IPS-20b (cell line): Measurements from ENCODE around the gene TRAPPC3.
"Not testable (repeated sequence)": the region's sequence is repeated elsewhere in the genome, so short reads cannot be mapped to it uniquely, and the experiment has no call there.

Experiments
- H3K27ac ChIP-seq: one replicate; pipeline ENCODE4 v1.5.1; 2013; ENCODE audit warnings: low read length
- H3K27me3 ChIP-seq: 2 replicates; pipeline ENCODE4 v1.6.1; 2013; ENCODE audit warnings: mild to moderate bottlenecking, low read length, inconsistent platforms; ENCODE audit not compliant: insufficient read depth
- H3K36me3 ChIP-seq: 2 replicates; pipeline ENCODE4 v1.6.1; 2013; ENCODE audit warnings: low read depth, mild to moderate bottlenecking, inconsistent platforms, low read length, moderate library complexity; ENCODE audit not compliant: insufficient read depth
- H3K4me1 ChIP-seq: 2 replicates; pipeline ENCODE4 v1.6.1; 2013; ENCODE audit warnings: mild to moderate bottlenecking, control low read depth, inconsistent platforms, low read length, moderate library complexity; ENCODE audit not compliant: insufficient read depth
- H3K4me3 ChIP-seq: 2 replicates; pipeline ENCODE4 v1.5.1; 2013; ENCODE audit warnings: mild to moderate bottlenecking, low read length, inconsistent platforms
- H3K9ac ChIP-seq: 2 replicates; pipeline ENCODE4 v1.6.1; 2013; ENCODE audit warnings: low read depth, mild to moderate bottlenecking, inconsistent platforms, low read length, moderate library complexity
- H3K9me3 ChIP-seq: 2 replicates; pipeline ENCODE4 v1.6.1; 2013; ENCODE audit warnings: mild to moderate bottlenecking, low read depth, low read length, inconsistent platforms; ENCODE audit not compliant: insufficient read depth

TRAPPC3 gene

GRCh38 chr1:36163426-36163825 is 14.1 kb upstream of the TRAPPC3 start:
- peaks cover 5% of the 10 kb centered on the region; the same call in 1 of the 2 replicates for H3K36me3 ChIP-seq
- H3K27ac ChIP-seq: no peak overlapping the region
- H3K4me3 ChIP-seq: no peak overlapping the region
- no peaks in the 10 kb centered on the region for H3K9me3 ChIP-seq
- H3K4me1 ChIP-seq: peaks cover 12% of the 10 kb centered on the region
- H3K27me3 ChIP-seq: no peaks in the 10 kb centered on the region
- no peak overlapping the region for H3K9ac ChIP-seq

- H3K27ac ChIP-seq: no peak overlapping the region
- peaks cover 5% of the 10 kb centered on the region; the same call in 1 of the 2 replicates for H3K36me3 ChIP-seq
- no peaks in the 10 kb centered on the region for H3K9me3 ChIP-seq
- H3K4me1 ChIP-seq: peaks cover 17% of the 10 kb centered on the region
- no peak overlapping the region for H3K4me3 ChIP-seq
- no peaks in the 10 kb centered on the region for H3K27me3 ChIP-seq
- H3K9ac ChIP-seq: no peak overlapping the region
Measured at GRCh38 chr1:36162680-36163239, 13.5 kb upstream of the TRAPPC3 start.

- Histone ChIP-seq H3K4me3 (peak overlapping the region; percentile 78), H3K27ac (peak overlapping the region; percentile 97), H3K9ac (peak overlapping the region; percentile 94; the same call in 1 of the 2 replicates)
Measured at GRCh38 chr1:36161641-36162531, 12.6 kb upstream of the TRAPPC3 start.

GRCh38 chr1:36160949-36161485 is 11.7 kb upstream of the TRAPPC3 start:
- peaks cover 22% of the 10 kb centered on the region for H3K4me1 ChIP-seq

More at GRCh38 chr1:36161641-36162531, 12.6 kb upstream of the TRAPPC3 start:
- no peaks in the 10 kb centered on the region for H3K9me3 ChIP-seq
- H3K4me1 ChIP-seq: peaks cover 22% of the 10 kb centered on the region
- no peaks in the 10 kb centered on the region for H3K27me3 ChIP-seq
- H3K36me3 ChIP-seq: no peaks in the 10 kb centered on the region; the same call in 1 of the 2 replicates

GRCh38 chr1:36160388-36160948 is 11.2 kb upstream of the TRAPPC3 start:
- H3K4me3 ChIP-seq: peak overlapping the region; percentile 78; the same call in 1 of the 2 replicates
- no peaks in the 10 kb centered on the region; the same call in 1 of the 2 replicates for H3K36me3 ChIP-seq

More at GRCh38 chr1:36160949-36161485, 11.7 kb upstream of the TRAPPC3 start:
- peak overlapping the region; percentile 78 for H3K4me3 ChIP-seq
- H3K27me3 ChIP-seq: no peaks in the 10 kb centered on the region
- H3K27ac ChIP-seq: peak overlapping the region; percentile 97
- H3K36me3 ChIP-seq: no peaks in the 10 kb centered on the region; the same call in 1 of the 2 replicates
- no peaks in the 10 kb centered on the region for H3K9me3 ChIP-seq
- peak overlapping the region; percentile 94; the same call in 1 of the 2 replicates for H3K9ac ChIP-seq

GRCh38 chr1:36159614-36160387 is 10.5 kb upstream of the TRAPPC3 start:
- H3K36me3 ChIP-seq: no peaks in the 10 kb centered on the region; the same call in 1 of the 2 replicates
- H3K9me3 ChIP-seq: no peaks in the 10 kb centered on the region
- H3K27ac ChIP-seq: no peak overlapping the region
- no peak overlapping the region for H3K4me3 ChIP-seq
- H3K4me1 ChIP-seq: peaks cover 26% of the 10 kb centered on the region
- peak overlapping the region; percentile 94; the same call in 1 of the 2 replicates for H3K9ac ChIP-seq
- peaks cover 7% of the 10 kb centered on the region for H3K27me3 ChIP-seq

More at GRCh38 chr1:36160388-36160948, 11.2 kb upstream of the TRAPPC3 start:
- peak overlapping the region; percentile 97 for H3K27ac ChIP-seq
- peak overlapping the region; percentile 94; the same call in 1 of the 2 replicates for H3K9ac ChIP-seq
- no peaks in the 10 kb centered on the region for H3K9me3 ChIP-seq
- peaks cover 22% of the 10 kb centered on the region for H3K4me1 ChIP-seq
- H3K27me3 ChIP-seq: peaks cover under 1% of the 10 kb centered on the region; the same call in 1 of the 2 replicates

- not testable (repeated sequence) for H3K9me3 ChIP-seq, H3K27ac ChIP-seq, H3K4me3 ChIP-seq, H3K9ac ChIP-seq, H3K36me3 ChIP-seq
- Histone ChIP-seq H3K4me1 (peaks cover 26% of the 10 kb centered on the region), H3K27me3 (peaks cover 17% of the 10 kb centered on the region)
Measured at GRCh38 chr1:36158827-36159252, 9.6 kb upstream of the TRAPPC3 start.

- Histone ChIP-seq H3K27me3 (peaks cover 23% of the 10 kb centered on the region), H3K9ac (no peak overlapping the region), H3K27ac (no peak overlapping the region), H3K36me3 (no peaks in the 10 kb centered on the region; the same call in 1 of the 2 replicates), H3K4me3 (peak overlapping the region; percentile 92; the same call in 1 of the 2 replicates), H3K9me3 (no peaks in the 10 kb centered on the region), H3K4me1 (peaks cover 26% of the 10 kb centered on the region)
Measured at GRCh38 chr1:36157973-36158826, 8.9 kb upstream of the TRAPPC3 start.

- no peaks in the 10 kb centered on the region; the same call in 1 of the 2 replicates for H3K36me3 ChIP-seq
- H3K27ac ChIP-seq: peak overlapping the region; percentile 49
- H3K27me3 ChIP-seq: peaks cover 30% of the 10 kb centered on the region
- H3K4me1 ChIP-seq: peaks cover 26% of the 10 kb centered on the region
- peak overlapping the region; percentile 81; the same call in 1 of the 2 replicates for H3K9ac ChIP-seq
- H3K4me3 ChIP-seq: peak overlapping the region; percentile 92
- no peaks in the 10 kb centered on the region for H3K9me3 ChIP-seq
Measured at GRCh38 chr1:36157115-36157903, 8.0 kb upstream of the TRAPPC3 start.
